H1 (cell line): ENCODE measurements around the gene SLC4A7. TPM values are rescaled to one million over a fixed set of nuclear protein-coding genes. Genes with fewer than 3 reads are reported as not detected.

ENCODE experiments used
- CTCF ChIA-PET: fragments of 300-600 bp; sonication (Branson Sonifier 250); formaldehyde crosslinking; loops from one replicate; lab custom pipeline; 2021; ENCODE audit not compliant: partially characterized antibody; lab: Charles Lee
- POLR2A ChIA-PET: fragments of 300-600 bp; sonication (Branson Sonifier 250); formaldehyde crosslinking; loops from one replicate; lab custom pipeline; 2021; ENCODE audit warnings: inconsistent platforms; ENCODE audit not compliant: partially characterized antibody; lab: Charles Lee
- DNase-seq, 2 experiments: peaks; one replicate each; pipeline versions ENCODE4 v3.0.0 to v3.0.0-alpha.2; 2010 to 2022; ENCODE audit warnings: low spot score in 2 of 2, low read depth in 1 of 2, mixed read lengths in 1 of 2
- FAIRE-seq: peaks from 2 replicates; lab custom pipeline; 2011; peaks lifted over from hg19 to GRCh38; lab: Jason Lieb, UNC
- H2AFZ ChIP-seq: 2 replicates; pipeline ENCODE4 v1.8.1; 2012; ENCODE audit warnings: low read length, inconsistent platforms
- H2AK5ac ChIP-seq: 2 replicates; pipeline ENCODE4 v1.6.1; 2013; ENCODE audit warnings: low read depth, low read length
- H2BK120ac ChIP-seq: replicated peaks from 2 replicates; pipeline ENCODE3; 2013; ENCODE audit warnings: low read depth, low read length, inconsistent platforms
- H2BK12ac ChIP-seq: 2 replicates; pipeline ENCODE4 v1.6.1; 2013; ENCODE audit warnings: low read depth, low read length
- H2BK15ac ChIP-seq: 2 replicates; pipeline ENCODE4 v1.6.1; 2013; ENCODE audit warnings: low read length
- H2BK20ac ChIP-seq: 2 replicates; pipeline ENCODE4 v1.6.1; 2013; ENCODE audit warnings: low read length
- H2BK5ac ChIP-seq: 2 replicates; pipeline ENCODE4 v1.6.1; 2013; ENCODE audit warnings: low read depth, low read length
- H3K14ac ChIP-seq: 2 replicates; pipeline ENCODE4 v1.6.1; 2013; ENCODE audit warnings: inconsistent platforms; ENCODE audit not compliant: insufficient read length
- H3K18ac ChIP-seq: 2 replicates; pipeline ENCODE4 v1.6.1; 2013; ENCODE audit warnings: low read length; ENCODE audit errors: extremely low read depth
- H3K23ac ChIP-seq: 2 replicates; pipeline ENCODE4 v1.6.1; 2013; ENCODE audit warnings: inconsistent platforms; ENCODE audit not compliant: insufficient read length
- H3K23me2 ChIP-seq: 2 replicates; pipeline ENCODE4 v1.6.1; 2013; ENCODE audit warnings: low read depth, low read length
- H3K27ac ChIP-seq: 2 replicates; pipeline ENCODE4 v1.6.1; 2011; ENCODE audit warnings: low read depth, low read length, inconsistent platforms
- H3K27me3 ChIP-seq, 4 experiments: replicated peaks in 1 of 4; 1 replicate in 1 of 4; 2 replicates in 3 of 4; pipeline versions ENCODE4 v1.6.1 to v1.8.1; 2011 to 2013; ENCODE audit warnings: low read length in 3 of 4, mild to moderate bottlenecking in 3 of 4, inconsistent platforms in 2 of 4, mixed read lengths in 2 of 4, moderate library complexity in 1 of 4; ENCODE audit not compliant: control insufficient read depth in 3 of 4, insufficient read depth in 3 of 4; ENCODE audit errors: extremely low read depth in 1 of 4
- H3K36me3 ChIP-seq, 4 experiments: 2 replicates each; pipeline versions ENCODE4 v1.6.1 to v1.8.1; 2011 to 2013; ENCODE audit warnings: mild to moderate bottlenecking in 4 of 4, low read length in 3 of 4, moderate library complexity in 2 of 4, control low read depth in 1 of 4, inconsistent platforms in 1 of 4; ENCODE audit not compliant: insufficient read depth in 4 of 4, control insufficient read depth in 2 of 4
- H3K4ac ChIP-seq: replicated peaks from 2 replicates; pipeline ENCODE3; 2013; ENCODE audit warnings: low read length, low read depth, mixed read lengths, inconsistent platforms; ENCODE audit not compliant: insufficient read length
- H3K4me1 ChIP-seq, 4 experiments: replicated peaks in 1 of 4; 1 replicate in 1 of 4; 2 replicates in 3 of 4; pipeline versions ENCODE4 v1.6.1 to v1.8.1; 2011 to 2013; ENCODE audit warnings: low read length in 3 of 4, inconsistent platforms in 2 of 4, mixed read lengths in 1 of 4; ENCODE audit not compliant: insufficient read depth in 4 of 4, control insufficient read depth in 3 of 4
- H3K4me2 ChIP-seq, 2 experiments: 2 replicates each; pipeline versions ENCODE4 v1.6.1 to v1.8.1; 2011 to 2013; ENCODE audit warnings: low read depth in 2 of 2, low read length in 2 of 2, control low read depth in 1 of 2, inconsistent platforms in 1 of 2, mild to moderate bottlenecking in 1 of 2; ENCODE audit not compliant: insufficient read depth in 1 of 2
- H3K4me3 ChIP-seq, 4 experiments: fragments of 200-600, 300-600 bp in 1 of 4; sonication (generic), shearing (Covaris generic), sonication (Bioruptor Twin) in 1 of 4; 2 replicates each; pipeline versions ENCODE4 v1.5.1 to v1.8.1; 2011 to 2016; ENCODE audit warnings: low read length in 4 of 4, low read depth in 3 of 4, control low read depth in 2 of 4, inconsistent platforms in 2 of 4, mild to moderate bottlenecking in 2 of 4, mixed read lengths in 1 of 4, moderate library complexity in 1 of 4; ENCODE audit not compliant: insufficient read depth in 2 of 4; ENCODE audit errors: extremely low read depth in 1 of 4
- H3K56ac ChIP-seq: replicated peaks from 2 replicates; pipeline ENCODE3; 2013; ENCODE audit warnings: low read depth, mild to moderate bottlenecking, mixed read lengths, low read length, inconsistent platforms; ENCODE audit not compliant: insufficient read length
- H3K79me1 ChIP-seq: 2 replicates; pipeline ENCODE4 v1.6.1; 2013; ENCODE audit warnings: low read depth, low read length, control low read depth
- H3K79me2 ChIP-seq, 2 experiments: 2 replicates each; pipeline versions ENCODE4 v1.6.1 to v1.8.1; 2012 to 2013; ENCODE audit warnings: low read length in 2 of 2, mild to moderate bottlenecking in 2 of 2, inconsistent platforms in 1 of 2; ENCODE audit not compliant: insufficient read depth in 2 of 2, control insufficient read depth in 1 of 2
- H3K9ac ChIP-seq, 4 experiments: replicated peaks in 1 of 4; 1 replicate in 1 of 4; 2 replicates in 3 of 4; pipeline versions ENCODE4 v1.6.1 to v1.8.1; 2011 to 2013; ENCODE audit warnings: low read depth in 3 of 4, low read length in 3 of 4, control low read depth in 2 of 4, mild to moderate bottlenecking in 2 of 4, moderate library complexity in 2 of 4, inconsistent platforms in 1 of 4; ENCODE audit errors: extremely low read depth in 1 of 4
- H3K9me3 ChIP-seq, 2 experiments: 2 replicates each; pipeline versions ENCODE4 v1.6.1 to v1.8.1; 2012 to 2013; ENCODE audit warnings: mild to moderate bottlenecking in 2 of 2, moderate library complexity in 2 of 2, control low read depth in 1 of 2, inconsistent platforms in 1 of 2, low read depth in 1 of 2, low read length in 1 of 2, mixed read lengths in 1 of 2; ENCODE audit not compliant: insufficient read depth in 2 of 2
- H4K20me1 ChIP-seq, 2 experiments: replicated peaks in 1 of 2; 2 replicates each; pipeline versions ENCODE3 to v1.8.1; 2011 to 2013; ENCODE audit warnings: inconsistent platforms in 2 of 2, low read length in 2 of 2, mild to moderate bottlenecking in 1 of 2; ENCODE audit not compliant: insufficient read depth in 2 of 2, control insufficient read depth in 1 of 2
- H4K5ac ChIP-seq: 2 replicates; pipeline ENCODE4 v1.6.1; 2013; ENCODE audit warnings: low read length, low read depth, mixed read lengths, inconsistent platforms; ENCODE audit not compliant: insufficient read length
- H4K8ac ChIP-seq: 2 replicates; pipeline ENCODE4 v1.8.0; 2013; ENCODE audit warnings: mild to moderate bottlenecking, moderate library complexity, low read length, inconsistent platforms; ENCODE audit not compliant: insufficient read depth; ENCODE audit errors: extremely low read depth
- H4K91ac ChIP-seq: replicated peaks from 2 replicates; pipeline ENCODE3; 2013; ENCODE audit warnings: low read length, mixed read lengths, inconsistent platforms; ENCODE audit not compliant: insufficient read length
- CBX5 ChIP-seq: fragments of 300-800, 300-1000 bp; sonication (generic); IDR thresholded peaks from 2 replicates; pipeline ENCODE4 v1.7.1; 2016; ENCODE audit warnings: antibody characterized with exemption, low read length, low read depth
- CEBPB ChIP-seq: IDR thresholded peaks from 2 replicates; pipeline ENCODE4 v1.6.1; 2012; ENCODE audit warnings: low read depth, low read length
- CTCF ChIP-seq, 3 experiments: IDR thresholded peaks; 1 replicate in 2 of 3; 2 replicates in 1 of 3; pipeline versions ENCODE4 v1.5.1 to v1.6.1; 2011; ENCODE audit warnings: low read length in 3 of 3, mild to moderate bottlenecking in 3 of 3, inconsistent platforms in 2 of 3, low read depth in 1 of 3, moderate library complexity in 1 of 3; ENCODE audit not compliant: insufficient read depth in 1 of 3; ENCODE audit errors: control extremely low read depth in 1 of 3
- POLR2A ChIP-seq, 2 experiments: IDR thresholded peaks; 1 replicate in 1 of 2; 2 replicates in 1 of 2; pipeline ENCODE4 v1.6.1; 2011; ENCODE audit warnings: low read depth in 2 of 2, low read length in 2 of 2, mild to moderate bottlenecking in 2 of 2; ENCODE audit errors: control extremely low read depth in 1 of 2
- SP4 ChIP-seq: IDR thresholded peaks from 2 replicates; pipeline ENCODE4 v1.6.1; 2012; ENCODE audit warnings: low read length, inconsistent platforms
- WGBS, 2 experiments: shearing (Covaris generic) in 1 of 2; methylation state at CpG; one replicate each; pipeline versions ENCODE4 v1.1.6 to v1.1.7; 2013 to 2015; ENCODE audit warnings: low lambda C conversion rate in 2 of 2, mixed read lengths in 2 of 2, inconsistent platforms in 1 of 2, low coverage in 1 of 2, missing lambda C conversion rate in 1 of 2; ENCODE audit not compliant: insufficient replicate concordance in 2 of 2, insufficient coverage in 1 of 2, insufficient read length in 1 of 2; ENCODE audit errors: extremely low coverage in 1 of 2, missing lambda C conversion rate in 1 of 2; 5-methylcytosine and 5-hydroxymethylcytosine counted together
- polyA plus RNA-seq, 7 experiments: library from polyadenylated mRNA; depleted of rRNA in 3 of 7; stranded (reverse) in 5 of 7; unstranded in 2 of 7; fragments of >200 nt in 5 of 7; fragments of 200-250 nt in 2 of 7; gene quantifications; 1 replicate in 5 of 7; 2 replicates in 1 of 7; 4 replicates in 1 of 7; pipeline versions ENCODE4 v1.2.1 to v1.2.3, GENCODE V29; 2011 to 2013; ENCODE audit warnings: missing spikeins in 2 of 7, mixed read lengths in 2 of 7
- total RNA-seq: library from RNA; stranded (reverse); fragmentation: NEBNext Ultra II Directional; extraction: Animal tissue kit (Norgen Biotek cat#: 25700); gene quantifications from 2 replicates; pipeline ENCODE4 v1.2.1, GENCODE V29; 2021

SLC4A7 gene
- total and polyA plus RNA-seq, 2 of the 8 experiments (the other 6 are each of a cell fraction or from before 2014, with no cell fraction given): 14.9 to 70.5 TPM

GRCh38 chr3:27504749-27505148 is 20.6 kb upstream of the SLC4A7 start:
- Histone ChIP-seq H3K79me2 (no peaks in the 10 kb centered on the region), H4K5ac (no peak overlapping the region), H2BK120ac (no peak overlapping the region), H2AFZ (0 out of 2 replicates have a peak overlapping the region, but pooled peaks have one; percentile 38), H3K56ac (no peak overlapping the region), H2AK5ac (no peak overlapping the region), H2BK20ac (no peak overlapping the region), H3K9ac (no peak overlapping the region), H3K27me3 (no peaks in the 10 kb centered on the region), H3K23me2 (no peaks in the 10 kb centered on the region), H3K36me3 (no peaks in the 10 kb centered on the region), H3K27ac (no peak overlapping the region), H2BK5ac (no peak overlapping the region), H3K4me3 (no peak overlapping the region), H3K18ac (no peak overlapping the region), H3K23ac (no peak overlapping the region), H4K91ac (no peak overlapping the region), H3K14ac (no peak overlapping the region), H3K9me3 (no peaks in the 10 kb centered on the region), H3K4ac (no peak overlapping the region), H3K79me1 (no peaks in the 10 kb centered on the region), H2BK15ac (no peak overlapping the region), H4K8ac (no peak overlapping the region), H4K20me1 (no peaks in the 10 kb centered on the region), H3K4me2 (no peak overlapping the region), H3K4me1 (no peaks in the 10 kb centered on the region; a peak in 2 of 7 replicates), H2BK12ac (no peak overlapping the region)
- POLR2A ChIA-PET: no interaction called here
- CTCF ChIA-PET: no interaction called here
- DNase-seq (no peak), FAIRE-seq (no peak)
- 91% methylated on average over 1 of the region's 1 CpG; no CpG with 5 or more reads in 1 of the 2 experiments for WGBS, 2 experiments
- TF ChIP-seq CBX5 (no peak), CTCF (IDR thresholded peaks at IDR 0.05; ENCODE audit: control extremely low read depth in 1 of 3, insufficient read depth in 1 of 3, low read depth in 1 of 3, low read length in 3 of 3) (no peak), POLR2A (IDR thresholded peaks at IDR 0.05; ENCODE audit: control extremely low read depth in 1 of 2, low read depth in 2 of 2, low read length in 2 of 2) (no peak), CEBPB (no peak), SP4 (no peak)
